Keratinocyte (primary cell): ENCODE results near the gene LY9. TPM values are rescaled to one million over a fixed set of nuclear protein-coding genes. Genes with fewer than 3 reads are reported as not detected.

Experiments used
- DNase-seq: peaks from one replicate; pipeline ENCODE4 v3.0.0-alpha.2; 2011; ENCODE audit warnings: low read depth, missing footprints, low spot score
- FAIRE-seq: peaks from 2 replicates; lab custom pipeline; 2011; peaks lifted over from hg19 to GRCh38; lab: Jason Lieb, UNC
- H2AFZ ChIP-seq: 2 replicates; pipeline ENCODE4 v1.6.0; 2012; ENCODE audit warnings: low read length, control low read depth, inconsistent platforms; ENCODE audit not compliant: control insufficient read depth
- H3K27ac ChIP-seq: 2 replicates; pipeline ENCODE4 v1.5.1; 2011; ENCODE audit warnings: low read length; ENCODE audit not compliant: control insufficient read depth, insufficient read depth
- H3K27me3 ChIP-seq: 3 replicates; pipeline ENCODE4 v1.6.0; 2011; ENCODE audit warnings: low read length; ENCODE audit not compliant: control insufficient read depth, insufficient read depth; ENCODE audit errors: extremely low read depth
- H3K36me3 ChIP-seq, 2 experiments: 2 replicates in 1 of 2; 3 replicates in 1 of 2; pipeline ENCODE4 v1.5.1; 2011; ENCODE audit warnings: low read length in 2 of 2, mild to moderate bottlenecking in 1 of 2; ENCODE audit not compliant: control insufficient read depth in 2 of 2, insufficient read depth in 2 of 2; ENCODE audit errors: extremely low read depth in 1 of 2
- H3K4me1 ChIP-seq: 3 replicates; pipeline ENCODE4 v1.5.1; 2011; ENCODE audit warnings: low read length; ENCODE audit not compliant: control insufficient read depth, insufficient read depth; ENCODE audit errors: extremely low read depth
- H3K4me2 ChIP-seq: 3 replicates; pipeline ENCODE4 v1.6.0; 2011; ENCODE audit warnings: low read depth, low read length; ENCODE audit not compliant: control insufficient read depth, insufficient read depth; ENCODE audit errors: extremely low read depth
- H3K4me3 ChIP-seq, 3 experiments: fragments of 200-600 bp in 1 of 3; sonication (generic) in 1 of 3; 2 replicates in 2 of 3; 3 replicates in 1 of 3; pipeline ENCODE4 v1.5.1; 2011 to 2016; ENCODE audit warnings: low read length in 3 of 3, mild to moderate bottlenecking in 3 of 3, control low read depth in 2 of 3, inconsistent platforms in 1 of 3, low read depth in 1 of 3, mixed read lengths in 1 of 3, mixed run types in 1 of 3, moderate library complexity in 1 of 3; ENCODE audit not compliant: control insufficient read depth in 2 of 3, insufficient read depth in 2 of 3; ENCODE audit errors: extremely low read depth in 1 of 3
- H3K79me2 ChIP-seq: 2 replicates; pipeline ENCODE4 v1.6.0; 2012; ENCODE audit warnings: low read length; ENCODE audit not compliant: control insufficient read depth, insufficient read depth
- H3K9ac ChIP-seq: 3 replicates; pipeline ENCODE4 v1.6.0; 2011; ENCODE audit warnings: low read length; ENCODE audit not compliant: control insufficient read depth, insufficient read depth; ENCODE audit errors: extremely low read depth
- H3K9me1 ChIP-seq: 3 replicates; pipeline ENCODE4 v1.6.0; 2011; ENCODE audit warnings: low read length; ENCODE audit not compliant: control insufficient read depth, insufficient read depth; ENCODE audit errors: extremely low read depth
- H3K9me3 ChIP-seq: 2 replicates; pipeline ENCODE4 v1.5.1; 2012; ENCODE audit warnings: low read depth, low read length; ENCODE audit not compliant: control insufficient read depth
- H4K20me1 ChIP-seq: 3 replicates; pipeline ENCODE4 v1.6.0; 2011; ENCODE audit warnings: low read length; ENCODE audit not compliant: control insufficient read depth, insufficient read depth; ENCODE audit errors: extremely low read depth
- CTCF ChIP-seq, 3 experiments: IDR thresholded peaks in 1 of 3; conservative IDR thresholded peaks in 1 of 3; optimal IDR thresholded peaks in 1 of 3; 2 replicates in 2 of 3; 3 replicates in 1 of 3; pipeline versions ENCODE3 to v1.5.1; 2011; ENCODE audit warnings: low read length in 3 of 3, mild to moderate bottlenecking in 3 of 3, moderate library complexity in 2 of 3, control low read depth in 1 of 3, inconsistent platforms in 1 of 3; ENCODE audit not compliant: insufficient read depth in 2 of 3; ENCODE audit errors: extremely low read depth in 1 of 3
- EZH2 ChIP-seq: IDR thresholded peaks from one replicate; pipeline ENCODE4 v1.6.1; 2012; ENCODE audit warnings: inconsistent platforms, mild to moderate bottlenecking, low read length, moderate library complexity
- dilution Hi-C: fragments of 300-500 bp; cut with MboI; formaldehyde crosslinking; loops from one replicate; pipeline ENCODE4 v1.7.0; 2020; ENCODE audit warnings: low sequenced_read_pairs; ENCODE audit not compliant: extremely low pct_ligation_motif_present
- polyA plus RNA-seq, 5 experiments: library from polyadenylated mRNA; depleted of rRNA in 3 of 5; stranded (reverse) in 3 of 5; stranded (forward) in 1 of 5; unstranded in 1 of 5; fragments of >200 nt; gene quantifications; 1 replicate in 1 of 5; 2 replicates in 3 of 5; 3 replicates in 1 of 5; pipeline versions ENCODE4 v1.2.1 to v1.2.3, GENCODE V29; 2011 to 2012; ENCODE audit warnings: missing spikeins in 2 of 5, low read depth in 1 of 5, low replicate concordance in 1 of 5

The LY9 gene
- polyA plus RNA-seq, 1 donor (not counting 4 experiments of a cell fraction or from before 2014, with no cell fraction given) = not detected

DNA sequence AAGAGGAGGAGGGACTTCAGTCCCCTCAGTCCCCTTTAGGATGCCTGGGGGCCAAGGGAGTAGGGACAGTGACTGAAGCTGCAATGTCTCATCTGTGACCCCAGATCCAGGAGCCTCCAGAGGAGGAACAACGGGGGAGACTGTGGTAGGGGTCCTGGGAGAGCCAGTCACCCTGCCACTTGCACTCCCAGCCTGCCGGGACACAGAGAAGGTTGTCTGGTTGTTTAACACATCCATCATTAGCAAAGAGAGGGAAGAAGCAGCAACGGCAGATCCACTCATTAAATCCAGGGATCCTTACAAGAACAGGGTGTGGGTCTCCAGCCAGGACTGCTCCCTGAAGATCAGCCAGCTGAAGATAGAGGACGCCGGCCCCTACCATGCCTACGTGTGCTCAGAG lies 18.3 kb downstream of the LY9 start:
- H2AFZ ChIP-seq = no peak overlapping the region
- H3K4me2 ChIP-seq = no peak overlapping the region
- no peaks in the 10 kb centered on the region for H3K9me3 ChIP-seq
- no peak for DNase-seq
- no peaks in the 10 kb centered on the region for H3K27me3 ChIP-seq
- H3K9ac ChIP-seq = no peak overlapping the region
- no peaks in the 10 kb centered on the region for H3K36me3 ChIP-seq
- no peaks in the 10 kb centered on the region for H4K20me1 ChIP-seq
- no peak overlapping the region for H3K27ac ChIP-seq
- no peak for FAIRE-seq
- H3K79me2 ChIP-seq = no peaks in the 10 kb centered on the region
- no peak overlapping the region for H3K4me3 ChIP-seq
- no peaks in the 10 kb centered on the region for H3K9me1 ChIP-seq
- H3K4me1 ChIP-seq = peaks cover 18% of the 10 kb centered on the region
- TF ChIP-seq EZH2 (no peak), CTCF (optimal IDR thresholded peaks at IDR 0.05 in 1 of 3, IDR thresholded peaks at IDR 0.05 in 1 of 3, conservative IDR thresholded peaks at IDR 0.05 in 1 of 3; ENCODE audit: extremely low read depth in 1 of 3, insufficient read depth in 2 of 3, low read length in 3 of 3) (no peak)
- dilution Hi-C loops = no loop called here

- Histone ChIP-seq H4K20me1 (no peaks in the 10 kb centered on the region), H3K4me3 (no peak overlapping the region), H3K36me3 (no peaks in the 10 kb centered on the region), H2AFZ (no peak overlapping the region), H3K27ac (no peak overlapping the region), H3K4me2 (no peak overlapping the region), H3K79me2 (no peaks in the 10 kb centered on the region), H3K27me3 (no peaks in the 10 kb centered on the region), H3K9ac (no peak overlapping the region), H3K9me1 (no peaks in the 10 kb centered on the region), H3K9me3 (no peaks in the 10 kb centered on the region), H3K4me1 (peaks cover 18% of the 10 kb centered on the region)
- FAIRE-seq (no peak), DNase-seq (no peak)
- no peak for TF ChIP-seq EZH2
- TF ChIP-seq CTCF (optimal IDR thresholded peaks at IDR 0.05 in 1 of 3, IDR thresholded peaks at IDR 0.05 in 1 of 3, conservative IDR thresholded peaks at IDR 0.05 in 1 of 3; ENCODE audit: extremely low read depth in 1 of 3, insufficient read depth in 2 of 3, low read length in 3 of 3) = no peak
- dilution Hi-C loops = no loop called here
Measured at GRCh38 chr1:160814856-160815255, 18.9 kb downstream of the LY9 start.
